Stimulated activated CD4-positive, alpha-beta T cell treated with anti-CD3 and anti-CD28 coated beads, Interleukin-15, amount 100 ng/mL, for 48 hours (primary cell): ENCODE results near the gene TAF9B.
"Not testable (repeated sequence)": the region's sequence is repeated elsewhere in the genome, so short reads cannot be mapped to it uniquely, and the experiment has no call there.

Source experiments
- DNase-seq, 2 donors: peaks; one replicate each; pipeline ENCODE4 v3.0.0-alpha.2; 2020; ENCODE audit warnings: low read depth in 2 of 2

TAF9B gene, protein sequence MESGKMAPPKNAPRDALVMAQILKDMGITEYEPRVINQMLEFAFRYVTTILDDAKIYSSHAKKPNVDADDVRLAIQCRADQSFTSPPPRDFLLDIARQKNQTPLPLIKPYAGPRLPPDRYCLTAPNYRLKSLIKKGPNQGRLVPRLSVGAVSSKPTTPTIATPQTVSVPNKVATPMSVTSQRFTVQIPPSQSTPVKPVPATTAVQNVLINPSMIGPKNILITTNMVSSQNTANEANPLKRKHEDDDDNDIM

DNA sequence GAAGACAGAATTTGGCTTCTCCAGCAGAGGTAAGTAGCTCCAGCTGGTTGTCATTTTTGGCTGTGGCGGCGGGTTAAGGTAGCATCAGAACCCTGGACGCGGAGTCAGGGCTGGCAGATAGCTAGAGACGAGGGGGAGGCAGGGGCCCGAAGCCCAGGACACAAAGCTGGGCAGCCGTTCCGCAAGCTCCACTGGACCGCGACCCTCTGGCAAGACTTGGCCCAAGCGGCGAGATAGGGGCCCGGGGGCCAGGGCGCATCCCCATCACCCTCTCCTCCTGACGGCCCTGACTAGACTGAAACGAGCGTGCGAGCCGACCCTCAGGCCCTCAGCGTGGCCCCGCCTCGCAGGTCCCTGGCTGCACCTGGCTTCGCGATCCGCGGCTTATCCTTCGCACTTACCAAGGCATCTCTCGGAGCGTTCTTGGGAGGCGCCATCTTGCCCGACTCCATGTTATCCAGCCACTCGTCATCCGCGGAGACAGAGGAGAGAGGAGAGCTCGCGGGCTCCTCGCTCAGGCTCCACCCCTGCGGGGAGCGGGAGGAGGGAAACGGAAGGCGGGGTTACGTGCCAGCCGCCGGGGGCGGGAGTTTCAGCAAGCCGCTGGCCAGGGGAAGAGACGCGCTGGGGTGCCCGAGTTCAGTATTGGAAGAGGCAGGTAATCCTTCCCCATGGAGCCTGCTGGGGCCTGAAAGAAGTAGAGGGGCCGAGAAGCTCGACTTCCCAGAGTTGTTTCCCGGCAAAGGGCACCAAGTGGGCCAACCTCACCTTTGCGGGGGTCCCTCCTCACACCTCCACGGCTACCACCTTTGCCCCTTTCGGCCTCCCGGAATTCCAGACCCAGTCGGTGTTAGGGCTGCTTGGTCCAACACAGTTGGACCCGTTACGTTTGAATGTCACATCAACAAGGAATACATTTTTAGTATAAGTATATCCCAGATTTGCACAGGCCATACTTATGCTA lies at the start of gene TAF9B:
Gene TAF9B, minus strand, starts transcription at position 491 of the 964 bp plus-strand sequence. Its CDS starts 39 bp downstream, at position 452.
- DNase-seq: peak; percentile 74 to 75

DNA sequence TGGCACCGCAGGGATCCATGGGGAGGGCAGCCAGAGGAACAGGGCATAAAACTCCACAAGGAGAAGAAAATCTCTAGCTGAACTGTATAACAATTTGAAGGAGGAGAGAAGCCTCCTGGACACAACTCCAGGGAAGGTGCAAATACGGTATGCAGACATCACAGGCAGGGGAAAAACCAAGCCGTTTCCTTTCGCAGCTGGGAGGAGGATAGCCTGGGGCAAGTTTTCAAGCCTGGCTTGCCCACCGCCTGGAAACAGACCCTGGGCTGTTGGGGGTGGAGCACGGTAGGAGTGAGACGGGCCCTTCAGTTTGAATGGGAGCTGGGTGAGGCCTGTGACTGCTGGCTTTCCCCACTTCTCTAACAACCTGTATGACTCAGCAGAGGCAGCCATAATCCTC lies 43.4 kb upstream of the TAF9B start:
- no peak for DNase-seq

DNA sequence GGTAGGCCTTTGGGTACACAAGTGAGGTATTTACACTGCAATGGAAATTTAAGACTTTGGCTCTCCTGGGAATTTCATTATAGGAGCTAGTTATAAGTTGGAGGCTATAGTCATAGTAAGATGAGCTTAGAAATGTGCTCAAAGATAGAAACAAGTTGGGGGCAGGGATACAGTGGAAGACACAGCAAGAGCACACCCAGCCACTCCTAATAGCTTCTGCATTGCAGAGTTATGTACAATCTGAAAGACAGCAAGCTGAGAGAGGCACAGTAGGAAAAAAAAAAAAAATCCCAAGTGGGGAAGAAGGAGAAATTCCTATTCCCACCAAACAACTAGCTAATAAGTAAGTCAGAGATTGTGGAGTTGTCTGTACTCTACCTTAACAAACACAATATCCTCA lies 41.9 kb upstream of the TAF9B start:
- DNase-seq: no peak

DNA sequence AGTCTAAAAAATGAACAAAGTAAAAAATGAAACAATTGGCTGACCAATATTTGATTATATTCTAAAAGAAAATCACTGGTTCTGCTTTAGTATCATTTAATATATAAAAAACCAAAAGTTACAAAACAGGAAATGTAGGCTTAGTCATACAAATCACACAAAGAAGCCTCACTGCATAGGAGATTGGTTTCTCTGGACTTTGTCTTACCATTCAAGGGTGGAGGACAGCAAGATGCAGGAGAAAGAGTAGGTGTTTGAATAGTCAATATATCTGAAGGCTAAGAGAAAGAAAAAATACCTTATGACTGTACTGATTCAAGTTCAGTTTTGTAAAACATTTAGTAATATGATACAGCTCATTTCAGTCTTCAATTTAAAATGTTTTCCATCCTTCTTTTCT lies 28.6 kb upstream of the TAF9B start:
- no peak for DNase-seq

DNA sequence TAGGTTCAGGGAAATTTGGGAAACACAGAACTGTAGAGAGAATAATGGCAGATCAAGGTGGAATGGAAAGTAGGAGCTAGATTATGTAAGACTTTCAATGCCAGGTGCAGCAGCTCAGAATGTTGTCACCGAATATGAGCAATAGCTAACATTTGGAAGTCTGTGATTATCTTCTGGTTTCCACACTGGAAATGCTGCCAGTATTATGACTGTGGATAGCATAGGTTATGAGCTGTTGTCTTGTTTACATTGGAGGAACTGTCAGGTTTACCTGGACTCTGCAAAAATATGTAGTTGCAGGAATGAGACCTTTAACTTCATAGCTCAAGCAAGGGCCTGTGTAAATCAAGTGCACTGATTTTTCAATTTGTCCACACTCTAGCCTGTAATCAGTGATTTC lies 26.0 kb upstream of the TAF9B start:
- DNase-seq: no peak

DNA sequence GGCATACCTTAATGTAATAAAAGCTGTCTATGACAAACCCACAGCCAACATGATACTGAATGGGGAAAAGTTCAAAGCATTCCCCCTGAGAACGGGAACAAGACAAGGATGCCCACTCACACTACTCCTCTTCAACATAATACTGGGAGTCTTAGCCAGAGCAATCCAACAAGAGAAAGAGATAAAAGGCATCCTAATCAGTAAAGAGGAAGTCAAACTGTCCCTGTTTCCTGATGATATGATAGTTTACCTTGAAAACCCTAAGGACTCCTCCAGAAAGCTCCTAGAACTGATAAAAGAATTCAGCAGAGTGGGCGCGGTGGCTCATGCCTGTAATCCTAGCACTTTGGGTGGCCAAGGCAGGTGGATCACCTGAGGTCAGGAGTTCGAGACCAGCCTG lies 23.7 kb upstream of the TAF9B start:
- not testable (repeated sequence) for DNase-seq

DNA sequence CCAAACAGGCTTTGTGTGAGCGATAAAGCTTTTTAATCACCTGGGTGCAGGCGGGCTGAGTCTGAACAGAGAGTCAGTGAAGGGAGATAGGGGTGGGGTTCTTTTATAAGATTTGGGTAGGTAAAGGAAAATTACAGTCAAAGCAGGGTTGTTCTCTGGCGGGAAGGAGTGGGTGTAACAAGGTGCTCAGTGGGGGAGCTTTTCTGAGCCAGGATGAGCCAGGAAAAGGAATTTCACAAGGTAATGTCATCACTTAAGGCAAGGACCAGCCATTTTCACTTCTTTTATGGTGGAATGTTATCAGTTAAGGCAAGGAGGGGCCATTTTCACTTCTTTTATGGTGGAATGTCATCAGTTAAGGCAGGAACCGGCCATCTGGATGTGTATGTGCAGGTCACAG lies 21.3 kb upstream of the TAF9B start:
- not testable (repeated sequence) for DNase-seq

DNA sequence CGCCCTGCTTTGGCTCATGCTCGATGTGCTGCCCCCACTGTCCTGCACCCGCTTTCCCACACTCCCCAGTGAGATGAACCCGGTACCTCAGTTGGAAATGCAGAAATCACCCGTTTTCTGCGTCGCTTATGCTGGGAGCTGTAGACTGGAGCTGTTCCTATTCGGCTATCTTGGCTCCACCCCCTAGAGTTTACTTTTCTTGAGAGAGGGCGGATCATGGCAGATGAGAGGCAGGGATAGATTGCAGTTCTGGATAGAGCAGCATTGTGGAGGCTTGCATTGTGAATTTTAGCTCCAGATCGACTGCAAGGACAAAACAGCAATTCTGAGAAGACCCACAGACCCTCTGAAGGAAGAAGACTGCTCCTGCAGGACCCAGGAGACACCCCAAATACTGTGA lies 18.4 kb upstream of the TAF9B start:
- not testable (repeated sequence) for DNase-seq

DNA sequence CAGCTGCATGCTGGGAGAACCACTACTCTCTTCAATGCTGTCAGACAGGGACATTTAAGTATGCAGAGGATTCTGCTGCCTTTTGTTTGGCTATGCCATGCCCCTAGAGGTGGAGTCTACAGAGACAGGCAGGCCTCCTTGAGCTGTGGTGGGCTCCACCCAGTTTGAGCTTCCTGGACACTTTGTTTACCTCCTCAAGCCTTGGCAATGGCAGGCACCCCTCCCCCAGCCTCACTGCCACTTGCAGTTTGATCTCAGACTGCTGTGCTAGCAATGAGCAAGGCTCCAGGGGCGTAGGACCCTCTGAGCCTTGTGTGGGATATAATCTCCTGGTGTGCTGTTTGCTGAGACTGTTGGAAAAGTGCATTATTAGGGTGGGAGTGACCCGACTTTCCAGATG lies 17.9 kb upstream of the TAF9B start:
- DNase-seq: not testable (repeated sequence)

DNA sequence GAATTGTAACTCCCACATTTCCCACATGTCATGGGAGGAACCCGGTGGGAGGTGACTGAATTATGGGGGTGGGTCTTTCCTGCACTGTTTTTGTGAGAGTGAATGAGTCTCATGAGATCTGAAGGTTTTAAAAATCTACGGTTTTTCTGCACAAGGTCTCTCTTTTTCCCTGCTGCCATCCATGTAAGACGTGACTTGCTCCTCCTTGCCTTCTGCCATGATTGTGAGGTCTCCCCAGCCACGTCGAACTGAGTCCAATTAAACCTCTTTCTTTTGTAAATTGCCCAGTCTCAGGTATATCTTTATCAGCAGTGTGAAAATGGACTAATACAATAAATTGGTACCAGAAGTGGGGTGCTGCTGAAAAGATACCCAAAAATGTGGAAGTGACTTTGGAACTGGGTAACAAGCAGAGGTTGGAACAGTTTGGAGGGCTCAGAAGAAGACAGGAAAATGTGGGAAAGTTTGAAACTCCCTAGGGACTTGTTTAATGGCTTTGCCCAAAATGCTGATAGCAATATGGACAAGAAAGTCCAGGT lies 7.6 kb upstream of the TAF9B start:
- DNase-seq: not testable (repeated sequence)

DNA sequence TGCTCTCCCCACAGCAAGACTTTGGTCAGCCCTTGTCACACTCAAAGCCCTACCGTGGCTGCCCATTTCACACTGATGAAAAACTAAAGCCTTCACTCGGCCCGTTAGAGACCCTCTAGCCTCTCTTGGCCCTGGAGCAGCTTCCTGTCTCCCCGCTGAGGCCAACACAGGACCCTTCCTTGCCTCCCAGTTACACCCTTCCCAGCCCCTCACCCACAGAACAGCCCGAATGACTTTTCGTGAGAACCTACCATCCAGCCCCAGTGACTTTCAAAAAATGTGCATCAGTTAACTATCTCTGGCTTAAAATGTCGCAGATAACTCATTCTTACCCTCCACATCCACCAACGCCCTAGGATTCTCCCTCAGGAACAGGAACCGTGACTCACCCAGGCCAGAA lies 756 bp upstream of the TAF9B start:
- DNase-seq: no peak

DNA sequence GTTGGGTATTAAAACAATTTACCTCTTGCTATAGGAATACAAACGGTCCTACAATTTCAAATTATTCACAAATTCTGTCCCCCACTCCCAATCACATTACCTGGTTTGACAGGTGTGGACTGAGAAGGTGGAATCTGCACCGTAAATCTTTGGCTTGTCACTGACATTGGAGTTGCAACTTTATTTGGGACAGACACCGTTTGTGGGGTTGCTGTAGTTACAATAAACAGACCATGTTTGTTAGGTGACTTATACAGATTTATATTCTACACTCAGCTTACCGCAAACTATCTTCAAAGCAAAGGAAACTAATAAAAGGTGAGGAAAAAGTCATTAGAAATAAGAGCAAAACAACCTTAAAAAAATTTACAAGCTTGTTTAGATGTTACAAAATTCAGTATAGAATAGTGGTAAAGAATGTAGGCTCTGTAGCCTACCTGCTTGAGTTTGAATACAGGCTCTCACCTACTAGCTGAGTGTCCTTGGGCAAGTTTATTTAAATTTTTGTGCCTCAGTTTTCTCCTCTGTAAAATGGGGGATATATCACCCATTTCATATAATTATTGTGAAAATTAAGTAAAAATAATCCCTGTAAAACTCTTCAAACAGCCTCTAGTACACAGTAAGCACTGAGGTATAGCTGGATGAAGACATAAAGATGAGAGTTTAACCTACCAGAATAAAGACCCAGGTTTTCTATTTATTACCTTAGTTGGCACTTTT lies 6.1 kb downstream of the TAF9B start:
- no peak for DNase-seq

DNA sequence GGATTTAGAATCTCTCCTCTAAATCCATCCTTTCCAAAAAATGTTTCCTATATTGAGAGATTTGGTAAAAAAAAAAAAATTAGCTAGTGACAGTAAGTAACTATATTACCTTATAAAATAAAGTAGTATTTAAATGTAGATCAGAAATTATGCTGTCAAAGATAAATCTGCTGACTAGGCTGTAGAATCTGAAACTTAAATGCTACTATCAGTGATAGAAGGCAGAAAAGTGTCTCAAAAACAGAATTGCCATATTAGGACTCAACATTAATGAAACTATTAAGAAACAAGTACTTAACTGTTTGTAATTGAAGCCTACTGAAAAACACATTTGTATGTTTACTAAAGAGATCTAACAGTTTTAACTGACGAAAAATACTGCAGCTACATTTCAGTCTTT lies 8.3 kb downstream of the TAF9B start:
- no peak for DNase-seq

DNA sequence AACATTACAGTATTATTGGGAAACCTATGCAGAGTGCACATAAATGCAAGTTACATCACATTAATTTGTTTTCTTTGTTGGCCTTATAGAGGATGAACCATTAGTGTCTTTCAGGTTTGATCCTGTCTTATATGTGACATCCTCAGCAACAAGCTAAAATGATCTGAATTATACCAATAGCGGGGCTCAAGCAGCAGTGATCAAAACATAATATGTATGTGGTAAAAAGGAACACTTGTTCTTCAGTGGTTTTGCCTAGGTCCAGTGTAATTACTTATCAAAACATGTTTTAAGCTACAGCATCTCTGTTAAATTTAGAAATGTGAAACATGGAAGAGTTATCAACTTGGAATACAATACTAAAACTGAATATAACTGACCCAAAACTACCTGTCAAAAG lies 9.1 kb downstream of the TAF9B start:
- DNase-seq: no peak

DNA sequence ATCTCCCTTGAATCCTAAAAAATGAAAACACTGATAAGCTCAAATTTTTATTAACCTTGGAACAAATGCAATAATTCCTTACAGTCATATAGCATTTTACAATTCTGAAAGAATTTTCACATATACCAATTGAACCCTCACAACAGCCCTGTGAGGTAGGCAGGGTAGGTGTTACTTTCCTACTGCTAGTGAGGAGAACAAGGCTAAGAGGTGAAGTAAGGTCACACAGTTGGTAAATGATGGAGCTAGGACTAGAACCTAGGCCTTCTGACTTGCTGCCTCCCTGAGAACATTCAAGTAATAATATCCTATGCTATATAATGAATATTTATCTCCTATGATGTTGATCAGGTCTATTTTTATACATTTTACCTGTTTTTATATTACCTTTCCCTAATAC lies 9.7 kb downstream of the TAF9B start:
- no peak for DNase-seq

DNA sequence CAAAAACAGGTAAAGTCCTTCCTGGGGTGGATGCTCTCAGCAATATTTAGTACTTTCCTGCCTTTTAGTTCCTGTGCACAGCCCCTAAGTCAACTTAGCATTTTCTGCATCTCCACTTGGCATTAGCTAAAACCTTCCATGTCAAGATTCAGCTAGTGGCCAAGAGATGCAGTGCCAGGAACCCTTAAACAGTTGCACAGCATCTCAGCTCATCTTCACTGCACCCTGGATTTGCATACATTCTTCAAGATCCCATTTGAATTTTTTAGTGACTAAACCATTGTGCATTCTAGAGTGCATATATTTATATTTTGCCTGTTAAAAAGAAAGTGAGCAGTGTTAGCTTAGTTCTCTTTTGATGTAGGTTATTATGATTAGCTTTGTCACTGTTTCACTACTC lies 13.7 kb downstream of the TAF9B start:
- not testable (repeated sequence) for DNase-seq

DNA sequence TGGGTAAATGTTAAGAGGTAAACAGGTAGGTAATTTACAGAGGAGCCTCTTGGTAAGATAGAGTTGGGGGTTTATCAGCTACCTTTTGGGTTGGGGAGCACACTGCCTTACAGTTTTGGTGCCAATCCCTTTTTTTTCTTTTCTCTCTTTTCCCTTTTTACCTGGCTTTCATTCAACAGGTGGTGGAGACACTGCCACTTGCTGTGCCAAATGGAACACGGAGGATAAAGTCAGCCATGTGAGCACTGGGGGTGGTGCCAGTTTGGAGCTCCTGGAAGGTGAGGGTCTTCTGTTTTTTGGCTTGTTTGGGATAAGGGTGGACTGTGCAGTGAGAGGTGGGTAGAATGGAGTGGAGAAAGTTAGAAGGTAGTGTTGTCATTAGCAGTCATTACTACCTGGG lies 14.3 kb downstream of the TAF9B start:
- no peak for DNase-seq

DNA sequence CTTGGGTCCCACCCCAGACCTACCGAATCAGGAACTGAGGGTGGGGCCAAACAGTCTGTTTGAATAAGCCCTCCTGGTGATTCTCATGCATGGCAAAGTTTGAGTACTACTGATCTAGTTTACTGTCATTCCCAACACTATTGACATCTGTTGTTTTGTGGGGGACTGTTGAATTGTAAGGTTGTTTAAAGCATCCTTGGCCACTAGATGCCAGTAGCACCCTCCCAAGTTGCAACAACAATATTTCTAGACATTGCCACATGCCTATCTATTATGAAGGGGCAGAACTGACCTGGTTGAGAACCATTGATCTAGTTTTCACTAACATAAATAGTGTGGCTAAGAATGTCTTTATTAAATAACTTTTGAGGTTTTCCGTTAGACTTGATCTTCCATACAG lies 15.1 kb downstream of the TAF9B start:
- no peak for DNase-seq

DNA sequence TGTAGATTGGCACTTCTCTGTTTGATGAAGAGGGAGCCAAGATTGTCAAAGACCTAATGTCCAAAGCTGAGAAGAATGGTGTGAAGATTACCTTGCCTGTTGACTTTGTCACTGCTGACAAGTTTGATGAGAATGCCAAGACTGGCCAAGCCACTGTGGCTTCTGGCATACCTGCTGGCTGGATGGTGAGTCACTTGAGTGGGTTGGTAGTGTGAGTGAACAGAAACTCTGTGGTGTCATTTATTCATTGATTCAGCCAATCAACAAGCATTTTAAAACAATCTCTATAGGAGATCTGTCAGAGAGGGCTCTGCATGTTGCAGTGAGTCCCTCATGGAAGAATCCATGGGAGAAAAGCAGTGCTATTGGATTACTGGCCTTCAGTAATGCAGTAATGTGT lies 16.3 kb downstream of the TAF9B start:
- no peak for DNase-seq

DNA sequence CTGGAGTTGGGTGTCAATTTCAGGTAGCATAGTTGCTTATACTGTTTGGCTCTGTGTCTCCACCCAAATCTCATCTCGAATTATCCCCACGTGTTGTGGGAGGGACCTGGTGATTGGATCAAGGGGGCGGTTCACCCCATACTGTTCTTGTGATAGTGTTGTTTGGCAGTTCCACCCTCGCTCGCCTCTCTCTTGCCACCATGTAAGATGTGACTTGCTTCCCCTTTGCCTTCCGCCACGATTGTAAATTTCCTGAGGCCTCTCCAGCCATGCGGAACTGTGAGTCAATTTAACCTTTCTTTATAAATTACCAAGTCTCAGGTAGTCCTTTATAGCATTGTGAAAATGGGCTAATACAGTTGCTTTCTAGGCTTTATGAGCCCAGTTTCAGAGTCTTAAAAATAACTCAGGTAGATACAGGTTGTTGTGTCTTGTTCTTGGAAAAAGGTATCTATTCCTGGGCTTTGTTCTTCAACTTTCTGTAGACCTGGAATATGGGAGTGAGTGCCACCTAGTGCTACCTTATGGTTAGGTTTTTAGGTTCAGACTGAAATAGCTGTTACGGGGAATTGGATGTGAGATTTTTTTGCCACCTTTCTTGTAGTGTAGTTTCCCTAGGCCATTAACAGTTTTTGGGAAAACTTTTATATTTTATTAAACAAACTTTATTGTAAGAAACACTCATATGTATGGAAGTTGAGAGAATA lies 19.8 kb downstream of the TAF9B start:
- DNase-seq: no peak

DNA sequence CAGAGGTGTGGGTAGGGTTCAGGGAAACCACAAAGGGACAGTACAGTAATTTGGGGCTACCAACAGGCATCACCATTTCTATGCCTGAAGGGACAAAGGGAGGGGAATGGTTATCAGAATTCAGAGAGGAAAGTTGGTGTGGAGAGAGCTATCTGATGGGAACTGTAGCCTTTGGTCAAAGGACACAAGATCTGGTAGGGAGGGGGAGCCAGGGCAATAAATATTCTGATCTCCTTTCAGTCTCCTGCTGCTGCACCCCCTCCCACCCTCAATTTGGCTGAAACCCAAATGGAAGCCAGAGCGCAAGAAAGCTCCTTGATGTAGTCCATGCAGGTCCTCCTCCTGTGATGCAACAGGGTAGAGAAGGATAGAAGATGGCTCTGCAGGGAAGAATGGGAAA lies 20.8 kb downstream of the TAF9B start:
- DNase-seq: no peak

DNA sequence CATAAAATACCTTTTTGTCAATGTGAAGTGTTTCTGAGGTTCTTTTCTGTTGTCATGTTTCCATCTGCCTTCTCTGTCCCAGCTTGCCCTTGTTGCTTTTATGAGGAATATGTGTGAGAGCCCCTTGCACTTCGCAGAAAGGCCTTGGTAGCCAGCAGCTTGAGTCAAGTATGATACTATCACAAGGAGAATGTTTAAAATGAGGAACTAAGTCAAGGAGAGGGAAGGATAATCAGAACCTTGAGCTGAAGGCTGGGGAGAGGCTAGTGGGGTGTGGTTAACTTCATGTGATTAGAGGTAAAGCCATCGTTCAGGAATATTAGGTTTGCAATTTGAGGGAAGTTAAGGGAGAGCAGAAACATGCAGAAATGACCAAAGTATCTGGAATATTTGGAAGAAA lies 22.7 kb downstream of the TAF9B start:
- DNase-seq: no peak
